MM.1S (cell line): ENCODE results near the gene FAP.

ENCODE experiments used
- EZH2 ChIP-seq: fragments of 300-600 bp; sonication (generic); optimal IDR thresholded peaks from 2 replicates; pipeline ENCODE3; 2017; ENCODE audit warnings: low read depth, mild to moderate bottlenecking, antibody characterized with exemption, low read length, mixed read lengths
- EZH2phosphoT487 ChIP-seq: fragments of 300-600 bp; sonication (generic); IDR thresholded peaks from 2 replicates; pipeline ENCODE4 v1.6.1; 2018; ENCODE audit warnings: antibody characterized with exemption, low read length
- TF ChIP-seq, protein P1 (sequence below): fragments of 300-600 bp; sonication (generic); IDR thresholded peaks from 2 replicates; pipeline ENCODE4 v1.5.1; 2016; ENCODE audit warnings: antibody characterized with exemption, low read length, mixed read lengths

DNA sequence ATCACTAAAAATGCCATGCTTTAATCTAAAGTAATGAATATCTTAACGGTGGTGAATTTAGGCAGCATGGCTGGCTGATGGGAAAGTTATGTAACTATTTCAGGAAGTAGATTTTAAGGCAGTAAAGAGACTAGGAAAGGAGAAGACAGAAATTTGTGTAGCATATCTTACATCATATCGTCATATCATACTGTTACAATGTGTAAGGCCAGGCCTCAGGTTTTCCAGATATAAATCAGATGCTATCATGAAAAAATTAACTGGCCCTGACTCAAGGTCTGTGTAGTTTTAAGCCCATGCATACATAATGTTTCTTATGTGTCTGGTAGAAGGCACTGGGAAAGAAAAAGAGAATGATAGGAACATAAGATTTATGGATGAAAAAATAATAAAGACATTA, 8.9 kb upstream of the FAP start:
- TF ChIP-seq, protein P1, sequence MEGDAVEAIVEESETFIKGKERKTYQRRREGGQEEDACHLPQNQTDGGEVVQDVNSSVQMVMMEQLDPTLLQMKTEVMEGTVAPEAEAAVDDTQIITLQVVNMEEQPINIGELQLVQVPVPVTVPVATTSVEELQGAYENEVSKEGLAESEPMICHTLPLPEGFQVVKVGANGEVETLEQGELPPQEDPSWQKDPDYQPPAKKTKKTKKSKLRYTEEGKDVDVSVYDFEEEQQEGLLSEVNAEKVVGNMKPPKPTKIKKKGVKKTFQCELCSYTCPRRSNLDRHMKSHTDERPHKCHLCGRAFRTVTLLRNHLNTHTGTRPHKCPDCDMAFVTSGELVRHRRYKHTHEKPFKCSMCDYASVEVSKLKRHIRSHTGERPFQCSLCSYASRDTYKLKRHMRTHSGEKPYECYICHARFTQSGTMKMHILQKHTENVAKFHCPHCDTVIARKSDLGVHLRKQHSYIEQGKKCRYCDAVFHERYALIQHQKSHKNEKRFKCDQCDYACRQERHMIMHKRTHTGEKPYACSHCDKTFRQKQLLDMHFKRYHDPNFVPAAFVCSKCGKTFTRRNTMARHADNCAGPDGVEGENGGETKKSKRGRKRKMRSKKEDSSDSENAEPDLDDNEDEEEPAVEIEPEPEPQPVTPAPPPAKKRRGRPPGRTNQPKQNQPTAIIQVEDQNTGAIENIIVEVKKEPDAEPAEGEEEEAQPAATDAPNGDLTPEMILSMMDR: no peak
- TF ChIP-seq EZH2: no peak
- no peak for TF ChIP-seq EZH2phosphoT487
